Sigmoid colon (tissue), 4 donors: ENCODE measurements around the gene TBCK.

ENCODE experiments used
- CTCF ChIP-seq, 4 experiments: fragments of 450-650 bp in 3 of 4; fragments of 200-600 bp in 1 of 4; IDR thresholded peaks; one replicate each; pipeline ENCODE4 v1.5.1; 2016 to 2019; ENCODE audit warnings: antibody characterized with exemption in 4 of 4, mild to moderate bottlenecking in 3 of 4, moderate library complexity in 2 of 4
- EP300 ChIP-seq, 4 donors: sonication (generic); formaldehyde crosslinking; IDR thresholded peaks; one replicate each; pipeline ENCODE4 v1.6.1; 2017; ENCODE audit warnings: antibody characterized with exemption in 4 of 4

DNA sequence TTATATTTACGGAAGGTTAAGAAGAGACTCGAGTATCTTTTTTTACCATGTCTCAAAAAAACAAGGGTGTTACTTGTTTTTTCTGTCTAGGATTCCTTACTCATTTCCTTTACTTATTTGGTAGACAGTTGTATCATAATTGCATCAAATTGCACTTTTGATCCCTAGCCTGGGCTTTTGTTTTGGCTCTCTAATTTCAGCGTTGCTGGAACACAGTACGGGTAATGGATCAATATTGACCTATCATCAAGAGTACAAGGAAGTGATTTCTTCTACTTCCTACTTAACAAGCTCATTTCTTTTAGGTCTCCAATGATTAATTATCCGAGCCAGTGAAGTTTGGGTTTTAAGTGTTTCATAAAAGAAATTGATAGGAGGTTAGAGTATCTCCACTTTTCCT lies 17.2 kb upstream of the TBCK start:
- TF ChIP-seq EP300 (IDR thresholded peaks at IDR 0.05): no peak
- no peak for TF ChIP-seq CTCF (IDR thresholded peaks at IDR 0.05)
